Measurements from ENCODE around the gene BCAS3.
"Not testable (repeated sequence)": the region's sequence is repeated elsewhere in the genome, so short reads cannot be mapped to it uniquely, and the experiment has no call there.

Gene BCAS3

DNA sequence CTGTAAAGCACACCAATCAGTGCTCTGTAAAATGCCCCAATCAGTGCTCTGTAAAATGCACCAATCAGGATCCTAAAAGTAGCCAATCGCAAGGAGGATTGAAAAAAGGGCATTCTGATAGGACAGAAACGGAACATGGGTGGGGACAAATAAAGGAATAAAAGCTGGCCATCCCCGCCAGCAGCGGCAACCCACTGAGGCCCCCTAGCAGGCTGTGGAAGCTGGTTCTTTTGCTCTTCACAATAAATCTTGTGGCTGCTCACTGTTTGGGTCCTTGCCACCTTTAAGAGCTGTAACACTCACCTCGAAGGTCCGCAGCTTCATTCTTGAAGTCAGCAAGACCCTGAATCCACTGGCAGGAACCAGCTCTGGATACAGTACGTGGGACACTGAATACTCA lies 559.6 kb downstream of the BCAS3 start:
- no peak for DNase-seq

DNA sequence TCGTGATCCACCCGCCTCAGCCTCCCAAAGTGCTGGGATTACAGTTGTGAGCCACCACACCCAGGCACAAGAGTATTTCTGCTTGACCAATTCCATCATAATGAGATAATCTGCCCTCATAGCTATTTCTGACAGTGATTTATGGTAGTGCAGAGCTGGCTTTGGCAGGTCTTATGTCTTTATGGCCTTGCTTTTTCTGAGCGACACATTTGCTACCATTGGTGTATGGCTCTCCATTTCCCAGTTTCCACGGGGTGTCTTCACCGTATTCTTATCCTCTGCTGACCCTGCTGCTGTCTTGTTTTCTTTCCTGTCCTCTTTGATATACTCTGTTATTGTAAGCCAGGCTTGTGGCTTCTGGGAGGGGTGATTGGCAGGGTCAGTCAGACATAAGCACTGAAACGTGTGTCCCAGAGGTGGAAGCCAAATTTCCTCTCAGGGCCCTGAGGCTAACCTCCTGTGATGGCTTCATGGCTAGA lies 560.8 kb downstream of the BCAS3 start:
- DNase-seq, result no peak

DNA sequence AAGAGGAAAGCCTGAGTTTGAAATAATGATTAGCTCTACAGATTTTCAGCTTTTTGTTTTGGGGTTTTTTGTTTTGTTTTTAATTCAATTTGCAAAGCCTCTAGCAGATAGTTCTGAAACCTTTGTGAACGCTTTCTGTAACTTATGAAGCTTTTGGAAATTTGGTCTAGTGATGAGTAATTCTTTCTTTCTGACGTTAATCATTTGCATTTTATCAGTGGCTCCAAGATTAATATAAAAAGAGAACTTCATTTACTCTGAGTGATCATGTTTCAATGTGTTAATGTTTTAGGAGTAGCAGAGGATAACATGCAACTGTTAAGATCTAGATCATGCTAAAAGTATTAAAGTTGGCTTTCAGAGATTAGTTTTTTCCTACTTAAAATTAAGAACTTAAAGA lies 561.7 kb downstream of the BCAS3 start:
- DNase-seq, result no peak

DNA sequence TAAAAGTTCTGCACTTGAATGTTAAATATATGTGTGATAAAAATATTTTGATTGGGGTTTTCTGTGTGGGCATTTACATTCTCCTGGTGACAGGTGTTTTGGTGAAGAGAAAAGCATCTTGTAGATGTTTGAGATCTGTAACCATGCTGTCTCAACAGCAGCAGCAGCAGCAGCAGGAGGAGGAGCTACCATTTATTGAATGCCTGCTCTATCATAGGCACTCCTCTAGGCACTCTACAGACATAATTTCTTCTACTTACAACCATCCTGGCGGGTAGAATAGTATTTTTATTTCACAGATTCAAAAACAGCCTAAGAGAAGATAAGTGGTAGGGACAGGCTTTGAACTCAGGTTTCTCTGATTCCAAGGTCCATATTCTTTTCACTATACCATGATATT lies 562.3 kb downstream of the BCAS3 start:
- DNase-seq, result no peak

DNA sequence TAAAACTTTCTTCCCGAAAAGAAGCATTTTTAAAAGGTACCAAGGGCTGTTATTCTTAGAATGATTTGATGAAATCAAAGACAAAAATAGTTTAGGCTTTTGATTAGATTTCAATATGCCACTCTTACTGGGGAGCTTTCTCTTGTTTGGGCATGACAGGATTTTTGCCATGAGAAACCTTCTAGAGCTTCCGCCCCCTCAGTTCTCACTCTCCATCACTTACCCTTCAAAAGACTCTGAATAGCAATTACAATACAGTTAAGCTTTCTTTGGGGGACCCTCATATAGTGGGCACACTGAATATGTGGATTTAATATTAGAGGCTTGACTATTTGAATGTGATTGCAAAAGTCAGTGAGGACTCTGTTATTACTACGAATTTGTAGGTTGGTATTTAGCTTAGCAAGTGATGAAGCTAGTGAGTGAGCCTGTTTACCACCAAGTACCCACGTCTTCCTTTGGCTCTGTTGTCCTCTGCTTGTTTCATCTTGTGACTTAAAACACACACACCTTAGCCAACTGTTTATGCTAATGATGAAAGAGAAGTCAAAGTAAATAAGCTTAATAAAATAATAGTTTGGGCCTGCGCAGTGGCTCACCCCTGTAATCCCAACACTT lies 563.3 kb downstream of the BCAS3 start:
- DNase-seq, result no peak

DNA sequence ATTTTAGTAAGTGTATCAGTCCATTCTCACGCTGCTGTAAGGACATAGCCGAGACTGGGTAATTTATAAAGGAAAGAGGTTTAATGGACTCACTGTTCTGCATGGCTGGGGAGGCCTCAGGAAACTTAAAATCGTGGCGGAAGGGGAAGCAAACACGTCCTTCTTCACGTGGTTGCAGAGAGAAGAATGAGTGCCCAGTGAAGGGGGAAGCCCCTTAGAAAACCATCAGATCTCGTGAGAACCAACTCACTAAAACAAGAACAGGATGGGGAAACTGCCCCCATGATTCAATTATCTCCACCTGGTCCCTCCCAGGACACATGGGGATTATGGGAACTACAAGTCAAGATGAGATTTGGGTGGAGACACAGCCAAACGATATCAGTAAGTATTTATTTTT lies 567.3 kb downstream of the BCAS3 start:
- not testable (repeated sequence) for DNase-seq

DNA sequence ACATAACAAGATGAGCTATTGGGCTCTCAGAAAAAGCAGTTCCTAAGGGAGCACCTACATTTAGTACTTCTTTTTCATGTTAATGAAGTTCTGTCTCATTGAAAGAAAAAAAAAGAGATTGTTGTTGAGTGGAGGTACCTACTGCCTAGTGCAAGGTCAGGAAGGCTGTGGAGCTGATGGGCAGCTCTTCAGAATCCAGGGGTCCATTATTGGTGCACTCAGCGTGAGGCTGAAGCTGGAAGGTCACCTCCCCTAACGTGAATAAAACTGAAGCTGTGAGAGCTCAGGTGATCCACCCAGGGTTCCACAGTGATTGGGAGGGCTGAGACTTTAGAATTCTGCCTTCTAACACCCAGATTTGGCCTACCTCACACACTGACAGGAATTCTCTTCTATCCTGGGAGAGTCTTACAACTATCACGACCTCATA lies 568.1 kb downstream of the BCAS3 start:
- no peak for DNase-seq

DNA sequence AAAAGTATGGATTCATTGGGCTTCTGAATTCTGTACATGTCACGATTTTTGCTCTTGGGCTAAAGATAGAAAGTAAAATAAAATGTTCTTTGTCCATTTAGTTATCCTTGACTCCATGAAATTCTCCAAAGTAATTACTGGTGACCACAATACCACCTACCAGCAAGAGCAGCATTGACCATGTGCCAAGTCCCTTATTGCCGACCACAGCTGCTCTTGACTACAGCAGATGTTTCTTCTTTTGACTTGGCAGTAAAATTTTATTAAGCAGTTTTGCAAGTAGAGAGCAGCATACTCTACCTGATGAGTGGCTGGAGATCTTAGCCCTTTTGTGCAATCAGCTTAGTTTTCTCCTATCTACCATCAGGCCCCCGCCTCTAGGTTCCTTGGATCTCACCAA lies 569.8 kb downstream of the BCAS3 start:
- peak; percentile 17 for DNase-seq

DNA sequence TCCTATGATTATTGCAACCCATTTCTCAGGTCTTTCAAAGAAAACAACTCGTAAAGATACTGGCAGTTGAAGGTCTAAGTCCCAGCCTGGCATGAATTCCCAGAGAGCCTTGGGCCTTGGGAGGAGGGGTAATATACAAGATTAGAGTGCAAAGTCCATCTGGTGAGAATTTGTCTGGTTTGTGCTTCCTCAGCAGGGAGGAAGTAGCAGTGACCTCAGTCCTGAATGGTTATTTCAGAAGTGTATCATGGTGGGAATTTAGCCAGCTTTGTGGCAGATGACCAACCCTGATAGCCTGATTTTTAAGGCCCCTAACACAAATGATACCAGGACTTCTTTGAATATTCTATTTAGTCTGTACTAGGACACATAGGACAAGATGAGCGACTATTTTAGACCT lies 570.7 kb downstream of the BCAS3 start:
- DNase-seq, result no peak

DNA sequence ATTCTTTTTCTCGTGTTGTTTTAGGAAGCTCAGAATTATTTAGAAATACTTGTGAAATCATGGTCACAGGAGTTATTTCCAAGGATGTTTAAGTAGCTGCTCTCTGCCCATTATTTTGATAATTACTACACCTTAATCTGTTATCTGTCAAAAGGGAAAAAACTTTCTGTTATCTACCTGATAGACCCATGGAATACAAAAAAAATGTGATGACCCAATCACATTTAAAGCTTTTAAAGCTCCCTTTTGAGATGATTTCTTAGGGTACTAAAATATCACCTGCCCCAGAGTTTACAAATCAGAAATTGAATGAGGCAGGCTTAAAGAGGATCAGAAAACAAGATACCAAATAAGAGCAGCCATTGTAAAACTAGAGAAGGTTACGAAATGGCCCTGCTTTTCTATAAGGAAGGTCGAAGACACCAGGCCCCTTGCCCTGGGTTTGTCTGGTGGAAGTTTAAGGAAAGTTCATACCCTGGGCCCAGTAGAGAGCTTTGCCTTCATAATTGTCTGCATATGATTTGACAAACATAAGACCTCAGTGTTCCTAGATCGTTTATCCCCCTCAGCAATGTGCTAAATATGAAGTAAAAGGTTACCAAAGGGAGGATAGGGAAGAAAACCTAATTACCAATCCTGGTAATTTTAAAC lies 572.1 kb downstream of the BCAS3 start:
- no peak for DNase-seq

DNA sequence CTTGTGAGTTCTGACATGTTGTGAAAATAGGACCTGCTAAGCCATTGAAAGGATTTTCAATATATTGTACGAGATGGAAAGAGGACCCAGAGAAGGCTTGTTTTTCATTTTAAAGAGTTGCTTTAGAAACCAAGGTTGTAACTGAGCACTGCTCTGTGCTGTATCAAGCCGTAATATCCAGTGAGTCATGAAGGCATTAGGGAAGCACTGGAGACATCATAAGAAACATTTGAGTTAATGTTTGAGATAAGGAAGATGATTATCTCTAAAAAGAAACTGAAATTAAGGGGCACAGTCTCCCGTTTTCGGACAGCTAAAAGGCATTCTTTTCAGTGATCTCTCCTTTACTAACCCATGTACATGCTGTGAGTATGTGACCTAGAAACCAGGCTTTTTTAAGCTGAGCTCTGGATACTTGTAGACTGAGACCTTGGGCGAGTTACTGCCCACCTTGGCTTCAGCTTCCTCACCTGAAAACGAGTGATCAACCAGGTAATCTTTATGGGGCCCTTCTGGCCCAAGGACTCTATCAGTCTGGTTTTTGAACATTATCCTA lies 572.8 kb downstream of the BCAS3 start:
- DNase-seq, result no peak

DNA sequence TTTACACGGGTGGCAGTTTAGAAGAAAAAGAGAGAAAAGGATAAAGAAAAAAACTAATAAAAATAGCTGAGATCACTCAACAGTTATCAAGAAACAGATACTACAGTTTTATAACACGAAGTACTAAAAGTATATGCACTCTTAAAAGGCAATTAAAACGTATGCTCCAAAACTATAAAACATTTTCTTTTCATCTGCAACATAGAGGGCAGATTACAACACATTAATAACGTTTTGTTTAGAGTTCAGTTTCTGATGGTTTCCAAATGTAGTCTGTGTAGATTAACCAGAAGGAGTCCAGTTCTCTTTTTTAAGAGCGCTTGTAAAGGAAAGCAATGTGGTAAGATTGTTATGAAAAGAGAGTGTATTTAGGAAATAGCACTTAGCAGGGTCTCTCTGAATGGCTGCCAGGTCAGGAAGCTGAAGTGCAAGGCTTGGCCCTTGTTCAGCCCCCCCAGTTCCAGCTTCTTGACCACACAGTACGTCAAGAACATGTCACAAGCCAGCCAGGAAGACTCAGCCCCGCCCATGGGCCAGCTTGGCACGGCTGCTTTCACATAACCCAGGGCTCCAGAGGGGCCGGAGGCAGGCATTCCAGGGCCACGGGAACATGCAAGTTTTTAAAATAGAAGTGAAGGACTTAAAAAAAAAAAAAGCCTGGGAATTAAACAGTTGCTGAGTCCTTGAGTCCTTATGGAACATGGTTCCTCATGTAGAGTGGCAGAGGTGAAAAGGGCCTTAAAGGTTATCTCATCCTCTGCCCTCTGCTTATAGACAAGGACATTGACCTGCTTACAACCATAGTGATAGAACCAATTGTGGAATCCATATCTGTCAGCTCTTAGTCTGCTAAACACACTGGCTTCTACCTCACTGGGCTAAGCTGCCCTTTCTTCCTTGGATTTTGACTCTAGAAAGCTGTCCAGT lies 574.6 kb downstream of the BCAS3 start:
- DNase-seq, result no peak

DNA sequence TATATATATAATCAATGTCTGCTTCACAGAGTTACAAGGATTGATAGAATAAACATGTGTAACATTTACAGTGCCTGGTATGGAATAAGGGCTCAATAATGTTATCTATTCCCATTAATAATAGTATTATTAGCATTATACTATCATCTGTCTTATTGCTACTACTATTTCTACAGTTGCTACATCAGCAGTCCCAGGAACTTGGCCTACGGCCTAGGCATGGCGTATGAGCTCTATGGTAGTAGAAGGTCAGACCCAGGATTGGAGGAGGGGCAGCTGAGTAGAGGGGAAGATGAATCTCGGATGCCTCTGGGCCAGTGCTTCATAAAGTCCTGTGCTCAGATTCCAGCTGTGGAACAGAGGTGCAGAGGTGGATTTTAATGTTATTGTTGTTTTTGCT lies 575.7 kb downstream of the BCAS3 start:
- no peak for DNase-seq

DNA sequence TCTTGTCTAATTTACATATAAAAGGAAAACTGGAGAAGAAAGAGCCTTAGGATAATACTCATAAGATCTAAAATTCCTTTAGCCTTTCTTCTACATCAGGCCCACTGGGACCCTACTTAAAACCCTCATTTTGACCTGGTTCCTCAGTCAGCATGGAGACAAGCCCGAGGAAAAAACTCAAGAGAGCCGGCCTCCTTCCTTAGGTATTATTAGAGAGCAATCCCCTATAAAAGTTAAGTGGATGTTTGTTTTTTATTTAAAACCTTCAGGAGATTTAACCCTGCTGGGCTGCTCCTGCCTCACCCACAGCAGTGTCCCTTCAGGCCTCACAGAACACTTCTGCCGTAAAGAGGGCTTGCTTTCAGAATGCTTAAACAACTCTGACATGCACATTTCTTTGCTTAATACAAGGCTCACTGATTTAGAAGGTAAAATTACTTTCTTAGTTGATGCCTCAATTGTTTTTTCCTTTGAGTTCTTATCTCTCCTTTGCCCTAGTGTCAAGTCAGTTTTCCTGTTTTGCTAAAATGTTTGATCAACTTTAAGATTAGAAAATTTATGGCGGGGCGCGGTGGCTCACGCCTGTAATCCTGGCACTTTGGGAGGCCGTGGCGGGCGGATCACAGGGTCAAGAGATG lies 576.4 kb downstream of the BCAS3 start:
- DNase-seq, result no peak

DNA sequence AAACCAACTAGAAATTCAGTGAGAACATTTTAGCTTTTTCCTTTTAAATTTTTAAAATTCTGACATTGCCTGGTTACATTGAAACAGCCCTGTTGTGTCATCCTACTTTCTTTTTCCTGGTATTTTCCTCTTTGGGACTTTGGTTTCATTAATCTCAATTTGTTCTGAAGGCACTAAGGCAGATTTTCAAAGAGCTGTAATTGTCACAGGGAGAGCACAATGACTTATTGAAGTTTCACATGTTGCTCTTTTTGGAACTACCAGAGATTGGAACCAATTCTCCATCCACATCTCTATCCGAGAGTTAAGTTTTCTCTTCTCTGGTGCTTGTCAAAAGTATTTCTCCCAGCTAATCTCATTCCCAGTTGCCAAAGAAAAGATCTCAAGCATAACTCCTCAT lies 577.3 kb downstream of the BCAS3 start:
- no peak for DNase-seq

DNA sequence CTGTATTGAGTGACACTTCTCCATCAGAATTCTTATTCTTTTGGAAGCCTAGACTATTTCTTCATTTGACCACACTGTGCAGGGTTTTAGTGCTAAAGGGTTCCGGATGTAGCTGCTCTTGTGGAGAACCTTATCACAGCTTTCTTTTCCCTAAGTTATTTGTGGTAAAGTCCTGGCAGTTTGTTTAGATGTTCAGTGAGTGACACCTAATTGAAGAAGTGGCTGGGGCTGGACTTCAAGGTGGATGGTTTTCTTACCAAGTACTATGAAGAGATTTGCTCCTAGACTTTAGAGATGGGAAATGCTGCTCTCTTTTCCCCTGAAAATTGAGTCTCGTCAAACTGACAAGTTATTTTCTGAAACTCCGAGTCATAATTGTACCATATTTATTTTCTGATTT lies 578.0 kb downstream of the BCAS3 start:
- no peak for DNase-seq

DNA sequence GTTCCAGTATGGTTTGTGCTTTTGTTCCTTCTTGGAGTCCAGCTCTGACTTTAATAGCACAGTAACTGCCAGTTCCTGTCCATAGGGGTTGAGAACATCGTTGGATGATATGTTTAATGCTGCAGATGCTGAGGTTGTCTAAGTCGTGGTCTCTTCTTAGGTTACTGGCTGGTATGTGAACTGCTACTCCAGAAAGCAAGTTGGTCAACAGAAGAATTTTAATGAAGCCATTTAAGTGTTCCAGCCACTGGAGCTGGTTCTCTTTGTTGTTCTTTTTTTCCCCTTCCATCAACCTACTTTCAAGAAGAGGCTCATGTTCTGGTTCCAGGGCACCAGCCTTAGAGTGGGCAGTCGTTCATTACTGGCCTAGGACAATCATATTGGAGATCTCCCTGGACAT lies 581.7 kb downstream of the BCAS3 start:
- no peak for DNase-seq

DNA sequence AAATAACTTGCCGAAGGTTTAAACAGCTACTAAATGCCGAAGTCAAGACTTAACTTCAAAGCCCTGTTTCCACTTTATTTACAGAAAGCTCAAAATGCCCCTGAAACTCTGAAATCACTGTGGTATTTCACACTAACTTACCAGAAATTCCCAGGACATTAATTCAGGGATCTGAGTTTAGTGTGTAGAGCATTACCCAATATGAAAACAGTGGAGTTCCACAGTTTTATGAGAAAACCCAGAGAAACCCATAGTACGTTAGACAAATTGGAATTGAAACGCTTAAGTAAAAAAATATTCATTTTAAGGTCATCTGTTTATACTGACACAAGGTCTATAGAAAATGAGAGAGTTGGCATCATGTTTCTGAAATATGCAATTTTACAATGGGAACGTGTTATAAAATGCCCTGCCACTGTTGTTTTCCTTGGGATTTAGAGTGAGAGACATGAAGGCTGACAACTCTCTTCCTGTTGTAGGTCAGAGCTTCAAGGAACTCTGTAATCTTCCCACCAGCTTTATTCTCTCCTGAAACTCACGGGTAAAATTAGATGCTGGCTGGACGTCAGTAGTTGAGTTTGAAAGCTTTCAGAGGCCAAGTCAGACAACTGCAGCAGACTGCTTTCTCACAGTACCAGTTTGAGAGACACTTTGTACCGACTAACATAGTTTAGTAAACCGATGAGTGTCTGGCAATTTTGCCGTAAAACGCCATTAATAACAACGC lies 582.6 kb downstream of the BCAS3 start:
- DNase-seq, result no peak

DNA sequence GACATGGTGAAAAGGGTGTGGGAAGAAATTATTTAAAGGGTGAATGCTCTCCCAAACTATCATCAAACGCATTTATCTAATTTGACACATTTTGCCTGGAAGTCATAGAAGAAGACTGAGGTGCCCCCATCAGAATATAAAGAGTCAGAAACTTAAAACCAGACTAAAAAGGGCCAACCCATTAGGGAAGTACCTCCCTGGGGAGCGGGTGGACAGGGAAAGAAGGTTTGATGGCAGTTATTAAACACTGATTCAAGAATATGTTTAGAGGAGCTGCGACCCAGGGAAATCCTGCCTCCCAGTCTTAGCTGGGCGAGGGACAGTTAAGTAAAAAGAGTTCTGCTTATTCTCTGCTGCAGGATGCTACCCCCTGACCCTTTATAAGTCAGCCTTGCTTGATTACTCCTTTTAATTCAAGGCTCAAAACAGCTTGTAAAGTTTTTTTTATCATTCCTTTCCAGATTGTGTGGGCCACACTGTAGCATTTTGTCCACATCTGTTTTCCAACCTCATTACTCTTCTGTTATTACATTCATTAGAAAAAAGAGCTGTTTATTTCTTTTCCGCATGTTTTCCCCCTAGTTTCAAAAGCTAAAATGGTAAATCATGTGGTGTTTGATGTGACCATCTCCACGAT lies 583.5 kb downstream of the BCAS3 start:
- no peak for DNase-seq

DNA sequence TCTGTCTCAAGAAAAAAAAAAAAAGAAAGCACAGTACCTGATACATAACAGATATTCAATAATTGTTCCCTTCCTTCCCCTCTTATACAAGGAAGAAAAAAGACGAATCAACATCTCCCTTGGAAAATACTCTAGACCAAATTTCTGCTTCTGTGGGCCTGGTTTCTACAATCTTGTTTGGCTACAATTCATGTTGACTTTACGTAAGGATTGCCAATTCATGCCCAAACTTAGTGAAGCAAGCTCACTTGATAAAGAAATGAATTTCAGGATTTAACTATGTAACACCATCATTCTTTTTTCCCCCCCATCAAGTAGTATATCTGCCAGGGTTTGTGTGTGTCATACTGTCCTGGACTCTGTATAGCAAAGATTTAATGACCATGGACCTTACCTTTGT lies 587.7 kb downstream of the BCAS3 start:
- DNase-seq, result no peak

DNA sequence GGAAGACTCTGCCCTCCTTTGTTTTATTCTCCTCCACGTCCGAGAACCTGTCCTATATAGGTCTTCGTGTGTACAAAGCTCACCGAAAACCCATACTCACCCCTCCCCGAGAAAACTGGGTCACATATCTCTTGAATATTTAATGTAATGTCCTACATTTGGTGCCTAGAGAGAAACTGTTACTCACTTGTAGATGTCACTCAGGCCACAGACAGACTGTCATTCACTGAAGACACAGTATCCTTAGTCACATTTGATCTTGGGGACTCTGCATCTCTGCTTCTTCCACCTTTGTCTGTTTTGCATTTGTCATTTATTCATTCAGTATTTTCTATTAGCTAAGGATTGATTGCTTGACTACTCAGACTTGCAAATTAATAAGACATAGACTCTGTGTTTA lies 590.2 kb downstream of the BCAS3 start:
- DNase-seq, result no peak

DNA sequence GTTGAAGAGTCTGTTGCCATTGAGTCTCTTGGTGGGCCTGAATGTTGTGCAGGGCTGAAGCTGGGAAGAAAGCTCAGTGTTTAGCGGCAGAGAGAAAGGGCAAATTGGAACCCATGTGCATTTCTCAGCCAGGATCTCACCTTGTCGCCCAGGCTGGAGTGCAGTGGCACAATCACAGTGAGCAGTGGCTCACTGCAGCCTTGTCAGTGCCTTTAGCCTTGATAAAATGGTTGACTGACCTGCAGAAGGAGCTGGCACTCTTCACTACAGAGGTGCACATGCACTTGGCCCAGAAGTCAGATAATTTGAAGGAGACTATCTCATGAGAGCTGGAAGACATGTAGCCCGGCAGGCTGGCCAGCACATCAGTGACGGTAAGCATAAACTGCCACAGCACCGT lies 597.7 kb downstream of the BCAS3 start:
- DNase-seq, result no peak

Measured in NCI-H1694 treated with DMSO at 0.1 percent for 48 hours (cell line).